Thymus (tissue), 11 donors: ENCODE data around the gene LSP1. TPM values are rescaled to one million over a fixed set of nuclear protein-coding genes. Genes with fewer than 3 reads are reported as not detected.

Experiments
- DNase-seq, 9 donors: peaks; one replicate each; pipeline ENCODE4 v3.0.0-alpha.2; 2013; ENCODE audit warnings: low spot score in 9 of 9, low read depth in 6 of 9, missing footprints in 1 of 9
- H3K27ac ChIP-seq, 2 donors: one replicate each; pipeline ENCODE4 v1.5.1; 2013; ENCODE audit warnings: control low read depth in 1 of 2, low read depth in 1 of 2, low read length in 1 of 2, mild to moderate bottlenecking in 1 of 2, moderate library complexity in 1 of 2
- H3K27me3 ChIP-seq, 2 donors: one replicate each; pipeline ENCODE4 v1.5.1; 2013; ENCODE audit warnings: low read length in 1 of 2; ENCODE audit not compliant: control insufficient read depth in 2 of 2, insufficient read depth in 1 of 2
- H3K36me3 ChIP-seq, 2 donors: one replicate each; pipeline ENCODE4 v1.5.1; 2013; ENCODE audit warnings: low read length in 1 of 2, mild to moderate bottlenecking in 1 of 2, moderate library complexity in 1 of 2; ENCODE audit not compliant: control insufficient read depth in 2 of 2, insufficient read depth in 2 of 2
- H3K4me1 ChIP-seq, 2 donors: one replicate each; pipeline ENCODE4 v1.5.1; 2013; ENCODE audit warnings: low read length in 2 of 2; ENCODE audit not compliant: control insufficient read depth in 2 of 2, insufficient read depth in 2 of 2
- H3K4me3 ChIP-seq, 2 donors: one replicate each; pipeline ENCODE4 v1.5.1; 2013; ENCODE audit warnings: low read length in 2 of 2, control low read depth in 1 of 2, mild to moderate bottlenecking in 1 of 2
- H3K9me3 ChIP-seq, 2 donors: one replicate each; pipeline ENCODE4 v1.5.1; 2013; ENCODE audit warnings: low read length in 1 of 2, mild to moderate bottlenecking in 1 of 2; ENCODE audit not compliant: control insufficient read depth in 2 of 2, insufficient read depth in 1 of 2
- WGBS: extraction: QIAGEN DNeasy Blood & Tissue Kit; methylation state at CpG from one replicate; pipeline ENCODE4 v1.1.7; 2013; 5-methylcytosine and 5-hydroxymethylcytosine counted together
- polyA plus RNA-seq: library from polyadenylated mRNA; stranded (reverse); fragments of 200-250 nt; gene quantifications from one replicate; pipeline ENCODE4 v1.2.3, GENCODE V29; 2013
- total RNA-seq: library from RNA; stranded (reverse); fragments of 120-200 nt; gene quantifications from one replicate; pipeline ENCODE4 v1.2.4, GENCODE V29; 2013
- donor health status: healthy.

LSP1 gene
- total and polyA plus RNA-seq, 2 donors = 138 to 179 TPM

DNA sequence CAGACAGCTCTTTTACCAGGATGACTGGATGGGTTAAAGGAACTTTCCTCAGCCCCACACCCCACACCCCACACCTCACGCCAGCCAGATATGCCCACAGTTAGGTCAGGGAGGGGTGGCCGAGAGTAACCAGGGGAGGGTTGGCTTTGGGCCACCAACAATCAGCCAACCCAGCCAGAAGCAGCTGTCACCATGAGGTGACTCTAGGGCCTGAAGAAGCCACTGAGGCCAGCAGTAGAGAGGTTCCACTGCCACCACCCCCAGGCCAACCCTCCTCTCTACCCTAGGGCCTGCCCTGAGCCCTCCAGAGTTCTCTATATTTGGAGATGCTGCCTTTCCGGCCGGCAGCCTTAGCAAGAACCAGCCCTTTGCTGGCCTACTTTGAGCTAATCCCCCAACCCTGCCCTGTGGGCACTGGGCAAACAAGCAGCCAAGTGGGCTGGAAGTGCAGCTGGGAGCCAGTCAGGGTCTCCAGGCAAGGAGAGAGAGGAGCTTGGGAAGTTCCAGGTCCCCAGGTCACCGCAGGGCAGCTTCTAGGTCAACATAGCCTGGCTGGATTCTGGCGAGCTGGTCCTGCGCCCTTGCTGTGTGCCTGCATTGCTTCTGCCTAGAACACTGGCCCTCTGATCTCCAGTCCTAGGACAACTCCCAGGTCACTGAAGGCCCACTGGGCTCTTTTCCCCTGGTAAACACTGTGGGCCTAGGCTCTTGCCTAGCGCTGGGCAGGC, 30.1 kb upstream of the LSP1 start:
- H3K36me3 ChIP-seq = no peaks in the 10 kb centered on the region
- no peak for DNase-seq
- H3K9me3 ChIP-seq = peaks cover 0 to 9% of the 10 kb centered on the region in 2 donors
- H3K27me3 ChIP-seq = no peaks in the 10 kb centered on the region
- no peak overlapping the region for H3K27ac ChIP-seq
- WGBS = 97% methylated on average over 8 of the region's 8 CpGs
- H3K4me1 ChIP-seq = no peaks in the 10 kb centered on the region
- H3K4me3 ChIP-seq = no peak overlapping the region

DNA sequence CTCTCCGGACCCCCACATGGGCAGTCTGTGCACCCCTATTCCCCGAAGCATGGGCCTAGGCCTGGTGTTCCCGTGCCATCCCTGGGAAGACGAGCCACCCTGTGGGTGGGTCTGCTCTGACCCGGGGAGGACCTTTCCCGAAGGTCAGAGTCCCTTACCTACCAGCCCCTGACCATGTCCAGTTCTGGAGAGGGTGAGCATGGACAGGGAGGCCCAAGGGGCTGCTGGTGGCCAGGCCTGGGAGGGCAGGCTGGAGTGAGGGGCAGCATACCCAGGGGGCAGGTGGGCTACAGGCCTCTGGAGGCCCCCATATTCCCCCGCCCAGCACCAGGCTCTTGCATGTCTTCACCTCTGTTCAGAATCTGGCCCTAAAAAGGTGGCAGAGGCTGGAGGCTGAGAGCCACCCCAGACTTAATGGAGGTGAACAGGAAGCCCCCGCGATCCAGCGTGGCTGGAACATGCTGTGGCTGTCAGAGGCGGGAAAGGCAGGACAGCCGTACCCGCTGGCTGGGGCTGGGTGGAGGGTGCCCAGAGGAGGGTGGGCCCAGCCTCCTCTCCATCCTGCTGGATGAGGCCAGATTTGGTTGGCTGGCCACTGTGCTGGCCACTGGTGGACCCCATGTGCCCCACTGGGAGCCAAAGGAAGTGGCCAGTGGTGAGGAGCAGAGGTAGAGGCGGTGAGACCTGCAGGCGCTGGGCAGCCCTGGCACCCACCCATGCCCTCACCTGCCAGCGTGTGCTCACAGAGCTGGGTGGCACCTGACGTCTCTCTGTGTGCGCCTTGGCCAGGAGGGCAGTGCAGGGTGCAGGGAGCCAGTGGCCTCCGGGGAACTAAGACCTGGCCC, 29.3 kb upstream of the LSP1 start:
- H3K27me3 ChIP-seq = no peaks in the 10 kb centered on the region
- H3K27ac ChIP-seq = no peak overlapping the region
- H3K36me3 ChIP-seq = no peaks in the 10 kb centered on the region
- H3K4me1 ChIP-seq = no peaks in the 10 kb centered on the region
- no peak overlapping the region for H3K4me3 ChIP-seq
- peaks cover 0 to 6% of the 10 kb centered on the region in 2 donors for H3K9me3 ChIP-seq
- DNase-seq = no peak
- 95% methylated on average over 19 of the region's 19 CpGs for WGBS

DNA sequence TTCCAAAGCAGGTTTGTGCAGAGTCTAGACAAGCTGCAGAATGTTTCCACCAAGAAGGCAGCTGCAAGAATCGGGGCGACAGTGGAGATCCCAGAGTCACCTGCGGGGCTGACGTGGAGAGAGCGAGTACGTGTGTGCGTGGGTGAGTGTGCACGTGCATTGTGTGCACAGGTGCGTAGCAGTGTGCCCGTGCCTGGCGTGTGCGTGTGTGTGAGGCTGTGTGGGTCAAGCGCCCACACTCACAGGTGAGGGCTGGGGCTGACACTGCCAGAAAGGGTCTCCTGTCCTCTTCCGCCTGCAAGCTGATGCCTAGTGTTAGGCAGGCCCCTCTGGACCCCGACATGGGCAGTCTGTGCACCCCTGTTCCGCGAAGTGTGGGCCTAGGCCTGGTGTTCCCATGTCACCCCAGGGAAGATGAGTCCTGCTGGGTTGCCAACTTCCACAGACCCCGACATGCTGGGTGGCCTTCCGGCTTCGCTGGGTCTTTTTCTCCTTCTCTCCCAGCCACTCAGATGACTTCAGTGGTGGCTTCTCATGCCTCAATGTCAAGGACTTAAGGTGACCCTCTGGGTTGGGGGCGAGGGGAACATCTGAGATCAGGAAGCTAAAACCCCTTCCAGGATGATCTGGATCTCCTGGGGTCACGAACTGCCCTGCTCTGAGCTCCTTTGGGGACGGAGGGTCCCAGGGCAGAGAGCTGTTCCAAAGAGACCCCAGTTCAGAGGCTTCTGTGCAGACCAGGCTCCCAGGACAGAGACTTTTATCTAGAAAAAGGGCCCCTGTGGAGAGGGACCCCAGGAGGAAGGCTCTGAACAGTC, 28.5 kb upstream of the LSP1 start:
- Histone ChIP-seq H3K9me3 (peaks cover 0 to under 1% of the 10 kb centered on the region in 2 donors), H3K27me3 (peaks cover 0 to 4% of the 10 kb centered on the region in 2 donors), H3K4me3 (no peak overlapping the region), H3K4me1 (no peaks in the 10 kb centered on the region), H3K36me3 (no peaks in the 10 kb centered on the region), H3K27ac (no peak overlapping the region)
- 96% methylated on average over 23 of the region's 23 CpGs for WGBS
- no peak for DNase-seq

DNA sequence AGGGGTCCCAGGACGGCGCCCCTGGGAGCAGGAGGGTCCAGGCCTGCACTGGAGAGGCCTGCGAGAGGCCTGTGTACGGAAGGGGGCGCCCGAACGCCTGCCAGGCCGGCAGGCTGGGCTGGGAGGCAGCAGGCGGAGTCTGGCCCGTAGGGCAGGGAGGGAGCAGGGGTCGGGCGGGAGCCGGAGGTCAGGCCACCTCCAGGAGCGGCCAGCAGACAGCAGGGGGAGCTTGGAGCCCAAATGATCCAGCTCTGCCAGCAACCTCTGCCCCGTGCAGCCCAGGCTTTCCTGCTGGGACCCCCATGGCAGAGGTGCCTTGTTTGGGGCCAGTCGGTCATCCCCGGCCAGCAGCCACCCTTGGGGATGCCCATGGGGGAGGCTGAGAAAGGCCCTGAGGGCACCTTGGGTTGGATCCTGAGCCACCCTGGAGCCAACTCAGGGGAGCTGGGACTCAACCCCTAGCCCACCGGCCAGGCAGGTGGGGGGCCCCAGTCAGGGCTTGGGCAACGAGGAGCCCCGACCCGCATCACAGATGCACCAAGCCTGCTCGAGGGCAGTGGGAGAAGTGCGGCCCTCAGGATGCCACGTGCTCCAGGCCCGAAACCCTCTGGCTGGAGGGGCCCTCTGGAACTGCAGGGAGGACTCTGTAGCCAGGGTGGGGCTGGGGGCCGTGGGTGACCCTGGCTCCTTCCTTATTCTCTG, 27.7 kb upstream of the LSP1 start:
- Histone ChIP-seq H3K36me3 (no peaks in the 10 kb centered on the region), H3K27ac (no peak overlapping the region), H3K4me1 (peaks cover 0 to 2% of the 10 kb centered on the region in 2 donors), H3K4me3 (no peak overlapping the region), H3K9me3 (no peaks in the 10 kb centered on the region), H3K27me3 (peaks cover 0 to 10% of the 10 kb centered on the region in 2 donors)
- WGBS = 66% methylated on average over 26 of the region's 26 CpGs
- DNase-seq = no peak

DNA sequence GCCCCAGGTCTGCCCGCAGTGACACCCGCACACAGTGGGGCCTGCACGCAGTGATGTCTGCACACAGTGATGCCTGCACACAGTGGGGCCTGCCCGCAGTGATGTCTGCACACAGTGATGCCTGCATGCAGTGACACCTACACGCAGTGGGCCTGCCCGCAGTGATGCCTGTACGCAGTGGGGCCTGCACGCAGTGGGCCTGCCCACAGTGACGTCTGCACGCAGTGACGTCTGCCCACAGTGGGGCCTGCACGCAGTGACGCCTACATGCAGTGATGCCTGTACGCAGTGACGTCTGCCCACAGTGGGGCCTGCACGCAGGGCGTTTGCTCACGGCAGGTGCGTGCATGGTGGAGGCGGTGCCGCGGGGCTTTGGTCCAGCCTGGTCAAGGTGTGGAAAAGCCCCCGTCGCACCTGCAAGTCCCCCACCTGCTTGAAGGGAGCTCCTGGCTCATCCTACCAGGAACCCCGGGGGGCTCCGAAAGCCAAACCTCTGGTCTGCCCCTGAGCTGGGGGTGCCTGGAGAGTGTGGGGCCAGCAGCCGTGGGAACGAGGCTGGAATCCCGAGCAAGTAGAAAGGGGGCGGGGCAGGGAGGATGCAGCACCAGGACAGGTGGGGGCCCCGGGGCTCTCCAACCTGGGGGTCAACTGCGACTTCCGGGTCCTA, 27.0 kb upstream of the LSP1 start:
- 97% methylated on average over 33 of the region's 33 CpGs for WGBS
- H3K4me3 ChIP-seq = no peak overlapping the region
- no peaks in the 10 kb centered on the region for H3K9me3 ChIP-seq
- no peak overlapping the region for H3K27ac ChIP-seq
- peaks cover 0 to 18% of the 10 kb centered on the region in 2 donors for H3K27me3 ChIP-seq
- H3K4me1 ChIP-seq = peaks cover 0 to 9% of the 10 kb centered on the region in 2 donors
- no peak for DNase-seq
- no peaks in the 10 kb centered on the region for H3K36me3 ChIP-seq

DNA sequence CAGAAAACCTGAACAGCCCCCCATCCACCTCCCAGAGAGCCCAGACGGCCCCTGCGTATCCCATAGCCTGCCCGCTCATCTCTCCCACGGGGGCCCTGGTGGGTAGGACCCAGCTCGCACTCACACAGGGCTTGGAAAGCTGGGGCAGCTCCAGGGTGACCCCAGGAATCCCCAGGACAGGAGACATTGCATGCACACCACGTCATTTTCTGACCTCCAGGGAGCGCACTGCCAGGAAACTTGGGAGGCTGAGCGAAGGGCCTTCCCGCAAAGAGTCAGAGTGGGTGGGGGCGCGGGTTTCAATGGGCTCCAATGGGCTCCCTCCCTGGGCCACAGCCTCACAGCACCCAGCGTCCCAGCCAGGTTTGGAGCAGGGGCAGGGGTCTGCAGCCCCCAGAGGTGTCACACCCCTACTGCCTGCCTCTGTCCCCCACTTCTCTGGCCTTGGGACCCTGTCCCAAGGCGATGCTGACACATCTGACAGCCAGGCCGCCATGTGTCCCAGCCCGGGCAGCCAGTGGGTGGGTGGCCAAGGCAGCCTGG, 26.3 kb upstream of the LSP1 start:
- WGBS = 93% methylated on average over 15 of the region's 15 CpGs
- no peak overlapping the region for H3K27ac ChIP-seq
- H3K4me3 ChIP-seq = no peak overlapping the region
- no peaks in the 10 kb centered on the region for H3K36me3 ChIP-seq
- peaks cover 0 to 22% of the 10 kb centered on the region in 2 donors for H3K27me3 ChIP-seq
- DNase-seq = no peak
- peaks cover 0 to 11% of the 10 kb centered on the region in 2 donors for H3K4me1 ChIP-seq
- H3K9me3 ChIP-seq = no peaks in the 10 kb centered on the region

DNA sequence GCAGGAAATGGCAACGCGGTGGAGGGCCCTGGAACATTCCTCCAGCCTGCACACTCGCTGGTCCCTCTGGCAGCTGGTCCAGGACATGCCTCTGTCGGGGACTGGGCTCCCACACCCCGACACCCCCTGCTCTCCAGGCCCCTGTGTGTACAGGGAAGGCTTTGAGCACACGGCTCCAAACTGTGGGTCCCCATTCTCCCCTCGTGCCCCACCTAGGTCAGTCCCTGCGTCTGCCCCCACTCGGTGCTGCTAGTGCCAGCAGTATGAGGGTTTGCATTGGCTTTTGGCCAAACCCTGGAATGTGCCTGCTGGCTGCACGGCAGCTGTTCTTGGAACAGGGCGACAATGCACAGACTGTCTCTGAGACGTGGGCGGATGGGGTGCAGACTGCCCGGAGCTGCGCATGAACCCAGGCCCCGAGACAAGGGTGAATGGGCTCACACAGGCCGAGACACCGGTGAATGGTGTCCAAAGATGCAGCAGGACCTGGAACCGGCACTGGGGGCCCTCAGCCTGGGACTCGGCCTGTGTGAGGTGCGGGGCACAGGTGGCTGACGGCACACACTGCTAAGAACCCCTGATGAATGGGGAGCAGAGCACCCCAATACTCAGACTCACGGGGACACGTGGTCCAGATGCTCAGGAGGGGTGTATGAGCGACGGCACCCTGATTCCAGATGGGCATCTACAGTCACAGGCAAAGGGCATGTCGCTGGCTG, 25.6 kb upstream of the LSP1 start:
- H3K9me3 ChIP-seq = no peaks in the 10 kb centered on the region
- H3K36me3 ChIP-seq = no peaks in the 10 kb centered on the region
- no peak overlapping the region for H3K27ac ChIP-seq
- no peak overlapping the region for H3K4me3 ChIP-seq
- no peak for DNase-seq
- peaks cover 0 to 24% of the 10 kb centered on the region in 2 donors for H3K27me3 ChIP-seq
- WGBS = 93% methylated on average over 27 of the region's 27 CpGs
- peaks cover 0 to 11% of the 10 kb centered on the region in 2 donors for H3K4me1 ChIP-seq
